Measurements from ENCODE around the gene RALGAPA2. TPM values are rescaled to one million over a fixed set of nuclear protein-coding genes. Genes with fewer than 3 reads are reported as not detected.

Gene RALGAPA2
- total RNA-seq, 1 donor = 5.6 TPM

DNA sequence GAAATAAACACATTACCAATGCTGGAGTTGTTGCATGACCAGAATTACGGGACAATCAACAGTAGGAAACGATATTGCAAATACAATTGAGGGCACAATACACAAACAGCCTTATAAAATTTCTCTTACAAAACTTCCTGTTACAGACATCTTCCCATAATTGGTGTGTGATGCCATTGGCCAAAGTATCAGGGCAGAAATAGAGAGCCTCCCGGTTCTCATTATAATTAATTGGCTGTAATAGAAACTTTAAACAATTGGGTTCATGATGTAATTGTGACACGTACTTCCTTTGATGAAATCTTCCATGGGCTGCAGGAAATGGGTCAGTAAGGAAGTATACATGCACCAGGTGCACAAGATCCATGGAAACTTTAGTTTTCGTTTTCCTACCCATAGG is 40.3 kb upstream of the RALGAPA2 start:
- no peak overlapping the region for H3K4me3 ChIP-seq (ENCODE audit: low read depth, low read length)
- DNase-seq (ENCODE audit: low read depth) = no peak
- TF ChIP-seq CTCF (IDR thresholded peaks at IDR 0.05; ENCODE audit: insufficient read depth, low read depth, low read length) = no peak

GRCh38 chr20:20747298-20747697 is 34.9 kb upstream of the RALGAPA2 start:
- H3K4me3 ChIP-seq (ENCODE audit: low read depth, low read length) = no peak overlapping the region
- DNase-seq (ENCODE audit: low read depth) = no peak
- TF ChIP-seq CTCF (IDR thresholded peaks at IDR 0.05; ENCODE audit: insufficient read depth, low read depth, low read length) = no peak

DNA sequence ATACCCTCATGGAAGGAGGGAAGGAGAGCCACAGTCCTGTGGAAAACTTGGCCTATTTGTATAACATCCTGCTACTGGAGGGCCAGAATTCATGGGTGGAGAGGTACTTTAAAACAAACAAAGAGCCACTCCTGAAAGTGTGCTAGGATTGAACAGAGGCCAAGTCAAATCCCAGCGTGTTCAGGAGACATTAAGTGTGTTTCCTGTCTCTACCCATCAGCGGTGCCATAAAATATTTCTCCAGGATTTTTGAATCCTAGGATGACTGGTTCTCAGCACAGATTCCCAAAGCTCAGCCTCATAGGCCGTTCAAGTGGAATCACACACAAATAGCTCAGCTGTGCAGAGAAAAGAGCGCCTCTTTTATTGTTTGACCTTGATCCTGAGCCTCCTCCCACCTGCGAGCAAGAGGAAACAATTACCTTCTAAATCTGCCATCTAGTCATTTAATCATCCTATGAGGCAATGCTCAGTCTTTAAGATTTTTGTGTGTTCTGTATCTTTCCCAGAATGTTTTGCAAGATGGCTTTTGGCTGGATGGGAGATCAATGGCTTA is 31.8 kb upstream of the RALGAPA2 start:
- TF ChIP-seq CTCF (IDR thresholded peaks at IDR 0.05; ENCODE audit: insufficient read depth, low read depth, low read length) = no peak
- H3K4me3 ChIP-seq (ENCODE audit: low read depth, low read length) = no peak overlapping the region
- no peak for DNase-seq (ENCODE audit: low read depth)

DNA sequence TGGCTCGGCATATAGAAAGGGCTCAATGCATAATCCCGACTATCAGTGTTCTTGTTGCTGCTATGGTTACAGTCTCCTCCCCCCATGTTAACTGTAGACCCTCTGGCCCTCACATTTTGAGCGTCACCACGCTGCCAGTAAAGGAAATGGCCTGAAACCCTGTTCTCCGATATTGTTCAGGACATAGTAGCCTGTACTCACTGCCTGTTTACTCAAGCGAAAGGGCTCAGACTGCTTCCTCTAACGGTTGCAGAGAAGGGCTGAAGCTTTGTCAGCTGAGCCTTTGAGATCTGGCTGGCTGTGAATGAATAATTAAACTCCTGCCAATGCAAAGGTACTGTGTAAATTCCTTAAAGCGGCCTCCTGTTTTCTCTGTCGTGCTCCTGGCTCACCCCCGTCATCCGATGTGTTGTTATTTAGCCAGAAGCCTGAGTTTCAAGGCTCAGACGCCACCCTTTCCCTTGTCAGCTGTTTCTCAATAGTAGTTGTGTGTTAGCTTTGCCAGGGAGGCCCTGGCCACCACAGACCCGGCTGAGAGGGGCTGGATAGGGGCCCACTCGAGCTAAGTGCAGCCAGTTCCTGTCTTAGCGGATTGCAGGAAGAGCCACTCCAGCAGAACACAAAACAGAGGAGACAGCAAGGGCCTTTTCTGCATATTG is 31.2 kb upstream of the RALGAPA2 start:
- no peak overlapping the region for H3K4me3 ChIP-seq (ENCODE audit: low read depth, low read length)
- DNase-seq (ENCODE audit: low read depth) = no peak
- TF ChIP-seq CTCF (IDR thresholded peaks at IDR 0.05; ENCODE audit: insufficient read depth, low read depth, low read length) = no peak

DNA sequence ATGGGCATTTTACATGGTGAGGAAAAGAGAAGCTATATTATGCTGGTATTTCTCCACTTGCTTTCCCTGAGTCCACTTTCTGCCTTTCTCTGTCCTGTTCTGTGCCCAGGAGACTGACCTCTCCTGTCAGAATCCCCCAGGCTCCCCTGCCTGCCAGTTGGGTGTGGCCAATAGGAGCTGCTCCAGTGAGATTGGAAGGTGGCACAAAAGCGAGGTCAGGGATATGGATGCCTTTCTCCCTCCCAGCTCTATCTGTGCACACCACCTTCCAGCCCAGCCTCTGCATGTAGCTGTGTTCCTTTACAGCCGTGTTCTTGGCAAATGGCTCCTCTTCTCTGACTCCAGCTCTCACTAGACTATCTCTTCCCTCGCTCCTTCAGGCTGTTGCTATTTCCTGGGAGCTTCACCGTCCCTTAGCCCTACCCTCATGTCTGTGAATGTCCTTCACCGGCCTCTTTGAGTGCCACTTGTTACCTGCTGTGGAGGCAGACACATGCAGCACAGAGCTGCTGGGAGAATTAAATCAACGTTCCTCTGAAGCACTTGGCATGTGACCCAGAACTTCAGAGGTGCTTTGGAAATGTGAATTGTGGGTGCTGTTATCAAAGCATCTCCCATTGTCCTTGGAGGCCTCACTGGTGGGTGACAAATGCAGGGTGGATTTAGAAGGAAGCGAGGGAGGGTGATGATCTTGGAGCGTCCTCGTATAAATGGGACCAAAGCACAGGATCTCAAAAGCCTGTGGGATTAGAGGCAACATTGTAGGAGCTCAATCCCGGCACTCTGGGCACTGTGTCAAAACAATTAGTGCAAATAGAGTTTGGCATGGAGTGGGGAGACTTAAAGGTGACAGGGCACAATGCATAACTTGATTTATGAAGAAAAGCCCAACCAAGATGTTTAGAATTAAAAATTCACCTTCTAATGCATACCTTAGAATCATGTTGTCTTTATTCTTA is 28.9 kb upstream of the RALGAPA2 start:
- H3K4me3 ChIP-seq (ENCODE audit: low read depth, low read length) = no peak overlapping the region
- TF ChIP-seq CTCF (IDR thresholded peaks at IDR 0.05; ENCODE audit: insufficient read depth, low read depth, low read length) = no peak
- no peak for DNase-seq (ENCODE audit: low read depth)

- DNase-seq (ENCODE audit: low read depth) = no peak
- TF ChIP-seq CTCF (IDR thresholded peaks at IDR 0.05; ENCODE audit: insufficient read depth, low read depth, low read length) = no peak
- H3K4me3 ChIP-seq (ENCODE audit: low read depth, low read length) = no peak overlapping the region
Observed at GRCh38 chr20:20740541-20740940, 28.1 kb upstream of the RALGAPA2 start.
